ENCODE results near the gene PKNOX2.

PKNOX2 gene

DNA sequence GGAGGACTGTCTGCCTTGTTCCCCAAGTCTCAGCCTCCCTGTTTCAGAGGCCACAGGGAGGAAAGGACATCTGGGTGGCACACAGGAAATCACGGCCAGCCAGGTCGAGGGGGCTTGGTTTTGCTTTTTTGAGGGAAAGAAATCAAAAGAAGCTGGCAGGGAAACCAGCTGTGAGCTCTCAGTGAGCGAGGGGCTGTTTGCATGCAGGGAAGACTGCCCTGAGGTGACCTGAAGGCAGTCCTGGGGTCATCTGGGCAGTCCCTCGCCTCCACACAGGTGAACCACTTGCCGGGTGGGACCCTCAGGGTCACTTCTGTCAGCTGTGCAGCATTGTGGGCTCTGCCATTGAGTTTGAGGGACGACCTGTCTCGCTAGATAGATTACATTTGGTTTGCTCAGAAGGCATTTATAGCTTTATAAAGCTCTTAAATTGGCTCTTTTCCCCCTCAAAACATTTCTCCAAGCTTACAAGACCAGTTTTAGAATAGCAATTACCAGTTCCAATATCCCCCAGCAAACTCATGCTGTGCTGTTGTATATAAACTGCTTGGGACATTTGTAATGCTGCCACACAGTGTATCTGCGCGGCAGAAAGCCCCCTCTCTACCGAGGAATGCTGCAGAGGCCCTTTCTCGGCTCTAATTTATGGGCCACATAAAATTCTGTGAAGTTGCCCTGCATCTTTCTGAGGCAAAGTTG, 28.3 kb downstream of the PKNOX2 start:
- H3K4me3 ChIP-seq (ENCODE audit: low read length), result no peak overlapping the region
- H3K9me3 ChIP-seq (ENCODE audit: control insufficient read depth, low read depth, low read length), result no peaks in the 10 kb centered on the region

DNA sequence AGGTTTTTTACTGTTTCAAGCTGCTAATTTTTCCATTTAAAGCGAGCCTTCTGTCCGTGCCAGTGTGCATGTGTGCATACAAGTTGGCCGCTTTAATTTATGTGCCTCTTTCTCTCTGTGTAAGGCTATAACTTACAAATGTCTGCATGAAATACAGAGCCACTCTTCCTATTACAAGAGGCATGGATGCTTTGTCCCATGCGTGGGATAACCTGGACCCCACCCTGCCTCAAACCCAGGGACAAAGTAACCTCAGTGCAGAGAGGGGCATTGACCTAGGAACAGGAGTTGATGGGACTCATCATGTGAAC, 28.8 kb downstream of the PKNOX2 start:
- no peak overlapping the region for H3K27ac ChIP-seq (ENCODE audit: low read length)
- no peaks in the 10 kb centered on the region for H3K9me3 ChIP-seq (ENCODE audit: control insufficient read depth, low read depth, low read length)
- H3K27me3 ChIP-seq (ENCODE audit: control insufficient read depth, insufficient read depth, low read length), result no peaks in the 10 kb centered on the region
- H3K9ac ChIP-seq (ENCODE audit: low read length), result no peak overlapping the region
- peaks cover 19% of the 10 kb centered on the region for H3K4me1 ChIP-seq (ENCODE audit: control insufficient read depth, low read depth, low read length)
- no peaks in the 10 kb centered on the region for H3K36me3 ChIP-seq (ENCODE audit: control insufficient read depth, low read depth, low read length)
- no peak overlapping the region for H3K4me3 ChIP-seq (ENCODE audit: low read length)

More for the DNA sequence above, 28.3 kb downstream of the PKNOX2 start:
- Histone ChIP-seq H3K27me3 (ENCODE audit: control insufficient read depth, insufficient read depth, low read length) (no peaks in the 10 kb centered on the region), H3K36me3 (ENCODE audit: control insufficient read depth, low read depth, low read length) (no peaks in the 10 kb centered on the region), H3K4me1 (ENCODE audit: control insufficient read depth, low read depth, low read length) (peaks cover 19% of the 10 kb centered on the region), H3K27ac (ENCODE audit: low read length) (no peak overlapping the region), H3K9ac (ENCODE audit: low read length) (no peak overlapping the region)

DNA sequence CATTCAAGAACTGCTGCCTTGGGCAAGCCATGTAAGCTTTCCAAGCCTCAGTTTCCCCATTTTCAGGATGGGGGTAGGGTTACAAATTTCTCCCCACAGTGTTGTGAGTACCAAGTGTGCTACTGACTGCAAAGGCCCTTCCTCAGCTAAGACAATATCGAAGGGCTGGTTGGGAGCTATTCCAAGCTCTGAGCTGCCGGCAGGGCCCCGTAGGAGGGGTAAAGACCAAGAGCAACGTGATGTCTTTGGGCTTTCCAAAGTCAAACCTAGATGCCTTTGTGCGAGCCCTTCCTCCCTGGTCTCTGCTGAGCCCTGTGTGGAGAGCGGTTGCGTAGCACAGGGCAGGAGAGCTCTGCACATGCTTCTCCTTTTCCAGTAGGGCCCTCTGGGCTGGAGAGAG, 29.3 kb downstream of the PKNOX2 start:
- Histone ChIP-seq H3K27ac (ENCODE audit: low read length) (no peak overlapping the region), H3K9me3 (ENCODE audit: control insufficient read depth, low read depth, low read length) (no peaks in the 10 kb centered on the region), H3K4me1 (ENCODE audit: control insufficient read depth, low read depth, low read length) (peaks cover 19% of the 10 kb centered on the region), H3K9ac (ENCODE audit: low read length) (no peak overlapping the region), H3K4me3 (ENCODE audit: low read length) (no peak overlapping the region), H3K36me3 (ENCODE audit: control insufficient read depth, low read depth, low read length) (no peaks in the 10 kb centered on the region), H3K27me3 (ENCODE audit: control insufficient read depth, insufficient read depth, low read length) (no peaks in the 10 kb centered on the region)

DNA sequence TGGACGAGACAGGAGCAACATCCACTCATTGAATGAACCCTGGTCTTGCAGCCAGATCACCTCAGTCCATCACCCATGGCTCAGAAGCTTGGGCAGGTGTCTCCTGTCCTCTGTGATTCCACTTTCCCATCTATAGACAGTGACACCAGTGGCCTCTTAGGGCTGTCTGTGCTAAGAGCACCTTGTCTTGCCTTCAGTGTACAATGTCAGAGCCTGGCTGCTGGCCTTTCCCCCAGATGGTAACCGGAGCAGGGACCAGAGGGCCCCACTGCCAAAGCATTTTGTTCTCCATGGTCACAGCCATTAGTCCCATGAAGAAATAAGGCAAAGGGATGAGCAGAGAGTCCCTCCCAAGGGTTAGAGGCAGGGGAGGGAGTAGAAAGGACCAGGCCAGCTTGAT, 35.4 kb downstream of the PKNOX2 start:
- Histone ChIP-seq H3K9ac (ENCODE audit: low read length) (no peak overlapping the region), H3K27me3 (ENCODE audit: control insufficient read depth, insufficient read depth, low read length) (no peaks in the 10 kb centered on the region), H3K4me3 (ENCODE audit: low read length) (no peak overlapping the region), H3K36me3 (ENCODE audit: control insufficient read depth, low read depth, low read length) (no peaks in the 10 kb centered on the region), H3K4me1 (ENCODE audit: control insufficient read depth, low read depth, low read length) (peaks cover 30% of the 10 kb centered on the region), H3K9me3 (ENCODE audit: control insufficient read depth, low read depth, low read length) (no peaks in the 10 kb centered on the region), H3K27ac (ENCODE audit: low read length) (no peak overlapping the region)

DNA sequence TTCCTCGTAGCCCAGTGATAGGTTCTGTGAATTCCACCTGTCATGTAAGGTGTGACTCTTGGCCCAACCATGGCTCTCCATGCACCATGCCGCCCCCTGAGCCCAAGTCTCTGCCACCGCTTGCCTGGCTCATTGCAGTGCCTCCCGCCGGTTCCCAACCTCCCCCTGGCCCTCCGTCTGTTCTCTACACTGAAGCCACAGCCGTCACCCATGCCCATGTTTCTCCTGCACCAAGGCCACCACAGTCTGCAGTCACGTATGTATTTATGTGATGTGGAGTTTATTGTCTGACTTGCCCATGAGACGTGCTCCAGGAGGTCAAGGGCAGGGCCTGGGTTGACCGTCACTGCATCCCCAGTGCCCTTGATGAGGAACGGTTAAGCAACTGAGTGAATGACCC, 35.9 kb downstream of the PKNOX2 start:
- Histone ChIP-seq H3K4me3 (ENCODE audit: low read length) (no peak overlapping the region), H3K36me3 (ENCODE audit: control insufficient read depth, low read depth, low read length) (no peaks in the 10 kb centered on the region), H3K27ac (ENCODE audit: low read length) (no peak overlapping the region), H3K4me1 (ENCODE audit: control insufficient read depth, low read depth, low read length) (peaks cover 30% of the 10 kb centered on the region), H3K27me3 (ENCODE audit: control insufficient read depth, insufficient read depth, low read length) (peaks cover 4% of the 10 kb centered on the region), H3K9ac (ENCODE audit: low read length) (no peak overlapping the region), H3K9me3 (ENCODE audit: control insufficient read depth, low read depth, low read length) (no peaks in the 10 kb centered on the region)

DNA sequence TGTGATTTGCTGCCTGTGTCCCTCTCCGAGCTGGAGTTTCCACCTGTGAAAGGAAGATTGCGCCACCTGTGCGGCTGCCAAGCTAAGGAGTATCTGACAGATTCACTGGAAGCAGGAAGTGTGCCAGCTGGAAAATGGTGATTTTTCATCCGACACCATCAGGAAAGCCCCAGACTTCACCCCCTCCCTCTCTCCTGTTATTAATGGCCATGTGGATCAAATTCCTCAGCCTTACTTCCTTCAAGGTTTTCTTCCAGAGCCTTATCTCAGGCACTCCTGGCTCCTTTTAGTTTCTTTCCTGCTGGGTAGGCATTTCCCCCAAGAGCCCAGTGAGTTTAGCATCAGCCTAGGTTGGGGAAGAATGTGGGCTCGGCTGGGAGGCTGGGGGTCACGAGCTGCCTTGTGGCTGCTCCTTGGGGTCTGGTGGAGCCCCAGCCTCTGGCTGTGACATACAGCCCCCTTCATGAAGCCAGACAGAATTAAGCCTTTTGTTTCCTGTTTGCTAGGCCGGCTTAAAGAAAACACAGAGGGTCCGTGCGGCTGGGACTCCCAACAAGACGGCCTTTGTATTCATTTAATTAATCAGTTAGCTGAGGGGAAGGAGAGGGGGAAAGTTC, 37.1 kb downstream of the PKNOX2 start:
- Histone ChIP-seq H3K4me1 (ENCODE audit: control insufficient read depth, low read depth, low read length) (peaks cover 32% of the 10 kb centered on the region), H3K4me3 (ENCODE audit: low read length) (no peak overlapping the region), H3K36me3 (ENCODE audit: control insufficient read depth, low read depth, low read length) (no peaks in the 10 kb centered on the region)

DNA sequence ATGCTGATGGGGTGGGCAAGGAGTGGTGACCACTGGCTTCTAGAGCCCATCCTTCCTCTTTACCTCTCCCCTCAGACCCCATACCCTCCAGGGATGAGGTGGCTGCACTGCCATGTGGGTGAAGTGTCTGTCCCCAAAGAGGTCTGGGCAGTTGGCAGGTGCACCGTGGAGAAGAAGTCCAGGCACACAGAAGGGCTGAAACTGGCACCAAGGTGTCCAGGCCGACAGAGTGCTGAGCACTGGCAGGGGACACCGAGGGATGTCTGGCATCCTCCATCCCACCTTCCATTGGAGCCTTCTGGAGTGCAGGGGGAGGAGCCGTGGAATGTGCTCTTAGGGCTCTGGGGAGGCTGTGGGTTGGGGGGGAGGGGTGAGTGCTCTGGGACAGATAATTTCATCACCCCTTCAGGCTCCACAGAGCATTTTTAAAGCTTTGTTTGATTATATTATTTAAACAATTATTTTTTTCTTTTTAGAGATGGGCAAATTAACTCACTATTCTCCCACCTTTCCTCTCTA, 37.9 kb downstream of the PKNOX2 start:
- Histone ChIP-seq H3K4me3 (ENCODE audit: low read length) (no peak overlapping the region), H3K9ac (ENCODE audit: low read length) (no peak overlapping the region), H3K36me3 (ENCODE audit: control insufficient read depth, low read depth, low read length) (no peaks in the 10 kb centered on the region), H3K27me3 (ENCODE audit: control insufficient read depth, insufficient read depth, low read length) (peaks cover 6% of the 10 kb centered on the region), H3K9me3 (ENCODE audit: control insufficient read depth, low read depth, low read length) (no peaks in the 10 kb centered on the region), H3K27ac (ENCODE audit: low read length) (no peak overlapping the region), H3K4me1 (ENCODE audit: control insufficient read depth, low read depth, low read length) (peaks cover 38% of the 10 kb centered on the region)

More for the DNA sequence above, 37.1 kb downstream of the PKNOX2 start:
- Histone ChIP-seq H3K27me3 (ENCODE audit: control insufficient read depth, insufficient read depth, low read length) (peaks cover 6% of the 10 kb centered on the region), H3K27ac (ENCODE audit: low read length) (no peak overlapping the region), H3K9me3 (ENCODE audit: control insufficient read depth, low read depth, low read length) (no peaks in the 10 kb centered on the region), H3K9ac (ENCODE audit: low read length) (no peak overlapping the region)

DNA sequence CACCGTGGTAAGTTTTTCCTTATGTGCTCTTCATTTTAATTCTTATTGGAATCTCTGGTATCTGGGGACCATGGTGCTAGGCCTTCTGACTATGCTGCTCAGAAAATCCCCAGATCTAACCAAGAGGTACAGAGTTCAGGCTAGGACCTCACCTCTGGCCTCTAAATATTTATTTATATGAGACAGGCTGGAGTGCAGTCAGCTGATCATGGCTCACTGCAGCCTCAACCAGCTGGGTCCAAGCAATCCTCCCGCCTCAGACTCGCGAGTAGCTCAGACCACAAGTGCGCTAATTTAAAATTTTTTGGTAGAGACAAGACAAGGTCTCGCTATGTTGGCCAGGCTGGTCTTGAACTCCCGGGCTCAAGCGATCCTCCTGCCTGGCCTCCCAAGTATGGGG, 38.4 kb downstream of the PKNOX2 start:
- Histone ChIP-seq H3K4me1 (ENCODE audit: control insufficient read depth, low read depth, low read length) (peaks cover 38% of the 10 kb centered on the region), H3K9ac (ENCODE audit: low read length) (no peak overlapping the region), H3K9me3 (ENCODE audit: control insufficient read depth, low read depth, low read length) (no peaks in the 10 kb centered on the region), H3K27ac (ENCODE audit: low read length) (no peak overlapping the region), H3K27me3 (ENCODE audit: control insufficient read depth, insufficient read depth, low read length) (peaks cover 6% of the 10 kb centered on the region), H3K36me3 (ENCODE audit: control insufficient read depth, low read depth, low read length) (no peaks in the 10 kb centered on the region), H3K4me3 (ENCODE audit: low read length) (no peak overlapping the region)

DNA sequence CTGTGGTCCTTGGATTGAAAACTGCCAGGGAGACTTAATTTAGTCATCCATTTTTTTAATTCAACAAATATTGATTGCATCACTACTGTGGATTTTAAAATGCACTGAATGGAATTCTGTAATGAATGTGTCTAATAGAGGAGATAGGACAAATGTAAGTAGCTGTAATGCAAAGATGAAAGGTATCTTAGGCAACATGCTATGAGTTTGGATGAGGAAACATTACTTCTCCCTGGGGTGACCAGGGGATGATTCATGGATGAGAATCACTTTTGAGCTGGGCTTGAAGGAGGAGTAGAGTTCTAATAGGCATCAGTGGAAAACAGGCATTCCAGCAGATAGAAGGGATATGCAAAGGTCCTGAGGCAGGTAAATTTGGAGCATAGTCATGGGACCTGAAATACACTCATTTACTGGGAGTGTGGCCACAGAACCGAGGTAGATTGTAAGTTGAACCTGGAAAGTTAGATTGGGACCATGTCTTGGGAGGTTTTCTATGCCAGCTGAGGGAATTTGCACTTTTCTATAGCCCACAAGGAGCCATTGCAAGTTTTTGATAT, 43.4 kb downstream of the PKNOX2 start:
- peaks cover 6% of the 10 kb centered on the region for H3K27me3 ChIP-seq (ENCODE audit: control insufficient read depth, insufficient read depth, low read length)
- no peak overlapping the region for H3K27ac ChIP-seq (ENCODE audit: low read length)
- H3K4me1 ChIP-seq (ENCODE audit: control insufficient read depth, low read depth, low read length), result peaks cover 25% of the 10 kb centered on the region
- no peaks in the 10 kb centered on the region for H3K36me3 ChIP-seq (ENCODE audit: control insufficient read depth, low read depth, low read length)
- H3K9me3 ChIP-seq (ENCODE audit: control insufficient read depth, low read depth, low read length), result no peaks in the 10 kb centered on the region
- H3K4me3 ChIP-seq (ENCODE audit: low read length), result no peak overlapping the region
- no peak overlapping the region for H3K9ac ChIP-seq (ENCODE audit: low read length)

DNA sequence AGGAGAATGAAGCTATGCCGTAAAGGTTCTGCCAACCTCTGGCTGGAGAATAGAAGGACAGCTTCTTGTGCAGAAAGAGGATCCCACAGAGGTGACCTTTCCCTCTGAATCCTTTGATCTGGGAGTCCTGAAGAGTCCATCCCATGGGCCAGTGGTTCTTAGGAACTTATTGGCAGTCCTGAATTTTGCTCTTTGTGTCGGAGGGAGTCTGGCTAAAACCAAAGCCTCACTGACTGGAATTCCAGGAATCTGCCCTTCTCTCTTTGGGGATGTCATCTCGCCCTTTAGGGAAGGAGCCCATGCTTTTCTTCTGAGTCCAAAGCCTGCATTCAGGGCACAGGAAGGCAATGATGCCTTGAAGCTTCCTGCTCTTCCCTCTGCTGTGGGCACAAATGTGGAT, 45.5 kb downstream of the PKNOX2 start:
- Histone ChIP-seq H3K9me3 (ENCODE audit: control insufficient read depth, low read depth, low read length) (no peaks in the 10 kb centered on the region), H3K27me3 (ENCODE audit: control insufficient read depth, insufficient read depth, low read length) (peaks cover 6% of the 10 kb centered on the region), H3K4me1 (ENCODE audit: control insufficient read depth, low read depth, low read length) (peaks cover 22% of the 10 kb centered on the region), H3K27ac (ENCODE audit: low read length) (no peak overlapping the region), H3K4me3 (ENCODE audit: low read length) (no peak overlapping the region), H3K36me3 (ENCODE audit: control insufficient read depth, low read depth, low read length) (no peaks in the 10 kb centered on the region), H3K9ac (ENCODE audit: low read length) (no peak overlapping the region)

DNA sequence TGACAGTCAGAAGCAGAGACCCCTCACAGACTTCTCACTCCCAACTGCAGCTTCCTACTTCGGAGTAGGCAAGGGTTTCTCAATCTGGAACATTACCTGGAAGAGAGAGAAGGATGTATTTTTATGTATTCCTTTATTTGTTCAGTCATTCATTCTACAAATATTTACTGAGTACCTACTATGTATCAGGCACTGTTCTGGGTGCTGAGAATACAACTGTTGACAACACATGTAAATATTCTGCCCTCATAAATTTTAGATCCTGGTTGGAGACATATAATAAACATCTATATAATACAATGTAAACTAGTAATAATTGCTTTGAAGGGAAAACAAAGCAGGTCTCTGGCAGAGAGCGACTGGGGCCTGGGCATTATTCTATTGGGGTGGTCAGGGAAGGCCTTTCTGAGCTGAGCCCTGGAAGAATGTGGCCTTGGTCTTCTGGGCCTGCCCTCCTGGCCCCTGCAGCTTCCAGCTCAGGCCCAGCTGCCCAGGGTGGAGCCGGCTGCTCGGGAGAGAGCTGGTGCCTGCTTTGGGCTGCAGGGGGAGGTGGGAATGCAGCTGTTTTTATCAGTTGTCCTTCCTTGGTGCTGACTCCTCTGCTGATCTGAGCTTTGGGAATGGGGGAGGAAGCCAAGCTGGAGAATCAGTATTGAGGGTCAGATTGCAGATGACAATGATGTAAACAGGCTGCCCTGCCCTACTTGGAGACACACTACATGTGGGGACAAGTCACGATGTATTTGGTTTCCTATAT, 46.8 kb downstream of the PKNOX2 start:
- Histone ChIP-seq H3K9ac (ENCODE audit: low read length) (no peak overlapping the region), H3K27ac (ENCODE audit: low read length) (no peak overlapping the region), H3K9me3 (ENCODE audit: control insufficient read depth, low read depth, low read length) (no peaks in the 10 kb centered on the region), H3K4me1 (ENCODE audit: control insufficient read depth, low read depth, low read length) (peaks cover 24% of the 10 kb centered on the region), H3K27me3 (ENCODE audit: control insufficient read depth, insufficient read depth, low read length) (no peaks in the 10 kb centered on the region), H3K36me3 (ENCODE audit: control insufficient read depth, low read depth, low read length) (no peaks in the 10 kb centered on the region), H3K4me3 (ENCODE audit: low read length) (no peak overlapping the region)

Data from iPS-18a (cell line).